GDM1 (cell line): ENCODE measurements around the gene RGS3.
"Not testable (repeated sequence)": the region's sequence is repeated elsewhere in the genome, so short reads cannot be mapped to it uniquely, and the experiment has no call there.

Experiments used
- DNase-seq: peaks from one replicate; lab custom pipeline; 2025; lab: John Stamatoyannopoulos, UW

RGS3 gene

DNA sequence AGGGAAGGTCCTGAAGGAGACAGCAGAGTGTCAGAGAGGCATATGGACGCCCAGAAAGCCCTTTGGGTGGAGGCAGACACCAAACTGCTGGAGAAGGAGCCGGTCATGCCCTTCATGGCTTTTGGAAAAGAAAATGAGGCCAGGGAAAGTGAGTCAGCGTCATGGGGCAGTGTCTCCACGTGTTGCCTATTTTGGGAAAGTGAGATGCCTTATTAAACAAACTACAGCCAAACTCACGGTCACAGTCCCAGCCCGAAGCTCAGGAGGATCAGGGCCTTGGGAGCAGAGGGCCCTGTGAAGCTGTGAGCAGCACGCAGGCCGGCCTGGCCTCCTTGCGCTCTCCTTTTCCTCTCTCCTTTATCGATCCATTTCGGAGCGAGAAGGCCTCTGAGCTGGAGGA is 25.0 kb downstream of the RGS3 start:
- DNase-seq: no peak

DNA sequence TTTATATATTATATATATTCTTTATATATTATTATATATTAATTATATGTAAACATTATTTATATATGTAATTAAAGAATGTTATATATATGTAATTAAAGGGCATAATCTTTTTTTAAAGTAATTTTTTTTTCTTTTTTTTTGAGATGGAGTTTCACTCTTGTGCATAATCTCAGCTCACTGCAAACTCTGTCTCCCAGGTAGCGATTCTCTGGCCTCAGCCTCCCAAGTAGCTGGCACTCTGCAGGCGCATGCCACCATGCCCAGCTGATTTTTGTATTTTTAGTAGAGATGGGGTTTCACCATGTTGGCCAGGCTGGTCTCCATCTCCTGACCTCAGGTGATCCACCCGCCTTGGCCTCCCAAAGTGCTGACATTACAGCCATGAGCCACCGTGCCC is 27.6 kb downstream of the RGS3 start:
- not testable (repeated sequence) for DNase-seq

DNA sequence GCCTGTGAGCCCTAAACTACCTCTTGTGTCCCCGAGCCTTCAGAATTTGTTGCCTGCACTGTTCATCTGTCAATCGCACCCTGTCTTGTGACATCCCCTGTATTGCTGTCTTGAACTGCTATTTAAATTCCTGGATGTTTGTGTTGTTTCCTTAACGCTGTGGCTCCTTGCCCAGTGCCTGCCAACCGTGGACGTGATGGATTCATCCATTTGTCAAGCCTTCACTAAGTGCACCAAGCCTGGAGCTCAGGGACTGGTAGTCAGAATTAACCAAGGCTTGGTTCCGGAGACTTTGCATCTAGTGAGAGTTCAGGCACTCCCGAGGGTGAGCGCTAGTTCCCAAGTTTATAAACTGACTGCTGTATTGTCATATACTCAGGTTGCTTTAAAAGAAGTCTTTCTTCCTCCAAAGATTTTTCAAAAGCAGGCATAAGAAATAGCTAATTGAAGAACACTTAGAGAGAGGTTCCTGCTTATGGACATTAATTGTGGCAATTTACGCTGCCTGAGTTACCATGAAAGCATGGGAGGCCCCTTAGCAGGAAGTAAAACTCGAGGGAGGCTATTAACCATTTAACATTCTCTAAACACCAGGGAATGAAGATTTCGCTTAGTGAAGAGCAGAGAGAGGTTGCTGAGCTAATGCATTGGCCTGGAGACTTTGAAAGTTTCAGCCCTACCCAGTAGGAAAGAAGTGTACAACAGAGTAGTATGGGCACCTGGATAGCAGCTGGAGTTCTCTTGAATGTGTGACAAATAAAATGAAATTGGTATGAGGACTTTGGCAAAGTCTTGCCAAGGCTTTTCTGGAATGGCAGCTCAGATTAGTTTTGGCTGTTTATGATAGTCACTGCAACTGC is 29.0 kb downstream of the RGS3 start:
- no peak for DNase-seq

DNA sequence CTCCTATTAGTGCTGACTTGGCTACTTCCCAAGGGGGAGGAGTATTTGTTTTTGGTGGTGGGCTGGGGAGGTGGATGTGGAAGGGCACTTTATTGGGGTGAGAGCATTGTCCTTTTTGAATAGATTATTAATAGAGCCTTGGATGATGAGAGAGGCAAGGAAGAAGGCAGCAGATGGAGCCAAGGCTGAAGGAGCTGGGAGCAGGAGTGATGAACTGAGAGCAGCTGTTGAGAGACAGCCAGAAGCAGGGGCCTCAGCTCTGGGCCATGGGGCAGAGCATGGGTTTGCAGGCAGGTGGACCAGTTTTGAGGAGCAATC is 29.6 kb downstream of the RGS3 start:
- no peak for DNase-seq

DNA sequence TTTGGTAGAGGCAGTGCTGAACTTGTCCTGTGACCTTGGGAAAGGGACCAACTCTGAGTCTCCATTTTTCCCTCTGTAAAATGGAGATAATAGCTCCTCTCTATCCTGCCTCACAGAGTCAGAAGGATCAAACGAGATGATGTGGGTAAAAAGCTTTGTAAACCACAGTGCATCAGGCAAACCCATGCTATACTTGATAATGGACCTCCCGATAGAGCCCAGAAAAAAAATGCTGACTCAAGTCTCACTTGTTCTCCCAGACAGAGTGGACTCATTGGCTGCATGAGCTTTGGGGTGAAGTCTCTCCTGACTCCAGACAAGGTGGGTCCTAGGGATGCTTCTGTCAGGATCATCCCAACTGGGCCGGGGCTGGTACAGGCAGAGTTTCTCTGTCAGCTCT is 32.0 kb downstream of the RGS3 start:
- DNase-seq: no peak

DNA sequence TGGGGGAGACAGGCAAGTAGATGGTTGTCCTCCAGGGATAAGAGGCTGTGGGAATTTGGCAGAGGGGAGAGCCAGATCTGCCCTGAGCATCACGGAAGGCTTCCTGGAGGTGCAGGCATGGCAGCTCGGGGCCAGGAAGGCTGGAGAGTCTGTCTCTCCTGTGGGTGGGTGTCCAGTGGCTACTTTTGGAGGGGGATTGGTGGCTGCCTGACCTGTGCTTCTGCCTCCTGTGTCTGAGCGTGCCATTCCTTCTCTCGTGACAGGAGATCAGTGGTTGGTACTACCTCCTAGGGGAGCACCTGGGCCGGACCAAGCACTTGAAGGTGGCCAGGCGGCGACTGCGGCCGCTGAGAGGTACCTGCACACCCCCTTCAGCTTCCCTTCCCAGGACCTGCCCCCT is 33.5 kb downstream of the RGS3 start:
- no peak for DNase-seq

DNA sequence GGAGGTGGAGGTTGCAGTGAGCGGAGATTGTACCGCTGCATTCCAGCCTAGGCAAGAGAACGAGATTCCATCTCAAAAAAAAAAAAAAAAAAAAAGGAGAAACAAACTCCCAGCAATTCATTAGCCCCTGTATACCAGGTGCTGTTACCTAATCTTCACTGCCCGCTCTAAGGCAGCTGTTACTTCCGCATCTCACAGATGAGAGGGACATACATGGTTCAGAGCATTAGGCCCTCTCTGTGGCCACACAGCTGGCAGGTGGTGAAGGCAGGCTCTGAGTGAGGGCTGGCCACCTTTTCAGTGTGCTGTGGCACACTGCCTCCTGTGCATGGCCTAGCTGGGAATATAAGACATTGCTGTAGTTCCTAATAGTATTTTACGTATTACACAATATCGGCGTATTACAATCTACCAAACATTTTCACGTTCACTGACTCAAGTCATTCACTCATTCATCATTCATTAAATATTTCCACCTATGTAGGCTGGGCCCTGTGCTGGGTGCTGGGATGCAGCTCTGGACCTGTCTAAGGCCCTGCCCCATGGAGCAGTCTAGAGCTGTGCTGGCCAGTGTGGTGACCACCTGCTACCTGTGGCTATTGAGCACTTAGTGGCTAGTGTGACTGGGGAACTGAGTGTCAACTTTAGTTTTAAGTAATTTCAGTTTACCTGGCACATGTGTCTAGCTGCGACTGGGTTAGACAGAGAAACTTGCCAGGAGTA is 35.8 kb downstream of the RGS3 start:
- no peak for DNase-seq

DNA sequence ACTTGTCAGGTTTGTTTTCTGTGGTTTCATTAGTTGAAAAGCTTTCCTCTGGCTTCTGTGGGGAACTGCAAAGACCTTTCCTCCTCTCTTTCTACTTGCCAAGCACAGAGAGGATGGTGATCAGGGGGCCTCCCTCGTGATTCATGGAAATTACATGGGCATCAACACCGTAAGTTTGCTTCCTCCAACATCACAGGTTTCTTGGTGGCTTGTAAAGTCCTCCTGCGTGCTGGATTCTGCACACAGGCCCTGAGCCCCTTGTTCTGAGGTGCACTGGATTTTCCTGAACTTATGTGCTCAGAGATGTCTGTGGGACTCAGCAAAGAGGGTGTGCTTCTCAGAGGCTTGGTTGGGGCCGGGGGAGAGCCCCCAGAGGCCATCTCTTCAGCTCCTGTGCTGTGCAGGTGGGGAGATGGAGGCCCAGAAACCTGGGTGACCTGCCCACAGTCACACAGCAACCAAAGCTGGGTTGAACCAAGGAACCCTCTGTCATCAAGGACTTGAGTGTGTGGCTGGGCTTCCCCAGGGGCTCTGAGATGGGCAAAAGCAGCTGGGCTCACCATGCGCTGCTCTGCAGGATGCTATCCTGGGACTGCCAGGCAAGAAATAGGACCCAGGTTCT is 36.5 kb downstream of the RGS3 start:
- DNase-seq: no peak

DNA sequence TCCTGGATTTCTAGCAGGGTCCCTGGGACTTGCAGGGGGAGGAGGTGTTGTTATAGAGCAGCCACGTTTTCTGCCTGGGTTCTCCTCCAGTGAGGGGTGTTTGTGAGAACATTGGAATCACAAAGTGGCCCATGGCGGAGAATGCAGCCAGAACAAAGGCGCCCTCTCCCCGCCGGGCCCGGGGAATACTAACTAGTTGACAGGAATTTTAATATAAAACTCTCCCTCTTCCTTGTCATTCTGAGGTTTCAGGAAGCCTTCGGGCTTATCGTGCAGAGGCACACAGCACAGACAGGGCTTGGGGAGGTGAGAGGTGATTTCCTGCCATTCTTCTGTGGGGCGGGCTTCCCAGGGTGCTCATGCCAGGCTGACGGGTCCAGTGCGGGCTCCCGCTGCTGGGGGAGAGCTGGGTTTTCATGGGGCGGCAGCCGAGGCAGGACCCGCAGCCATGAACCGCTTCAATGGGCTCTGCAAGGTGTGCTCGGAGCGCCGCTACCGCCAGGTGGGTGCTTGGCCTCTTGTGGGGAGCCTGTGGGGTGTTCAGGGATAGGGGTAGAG is 37.7 kb downstream of the RGS3 start:
- no peak for DNase-seq

DNA sequence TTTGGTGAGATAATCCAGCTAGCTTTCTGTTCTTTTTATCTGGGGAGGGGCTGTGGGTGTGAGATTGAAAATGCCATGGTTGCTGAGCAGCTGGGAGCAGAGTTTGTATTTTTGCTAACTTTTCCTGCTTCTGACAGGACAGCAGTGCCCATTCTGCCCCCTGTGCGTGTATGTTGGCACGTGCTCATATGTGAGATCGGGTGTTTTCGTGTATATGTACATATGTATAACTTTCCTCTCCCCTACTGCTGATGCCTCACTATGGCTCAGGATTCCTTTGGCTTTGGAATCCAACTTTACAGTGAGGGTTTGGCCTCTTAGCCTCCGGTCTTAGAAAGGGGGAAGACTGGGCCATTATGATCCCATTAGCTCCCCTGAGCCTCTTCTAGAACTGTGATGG is 38.3 kb downstream of the RGS3 start:
- DNase-seq: no peak

DNA sequence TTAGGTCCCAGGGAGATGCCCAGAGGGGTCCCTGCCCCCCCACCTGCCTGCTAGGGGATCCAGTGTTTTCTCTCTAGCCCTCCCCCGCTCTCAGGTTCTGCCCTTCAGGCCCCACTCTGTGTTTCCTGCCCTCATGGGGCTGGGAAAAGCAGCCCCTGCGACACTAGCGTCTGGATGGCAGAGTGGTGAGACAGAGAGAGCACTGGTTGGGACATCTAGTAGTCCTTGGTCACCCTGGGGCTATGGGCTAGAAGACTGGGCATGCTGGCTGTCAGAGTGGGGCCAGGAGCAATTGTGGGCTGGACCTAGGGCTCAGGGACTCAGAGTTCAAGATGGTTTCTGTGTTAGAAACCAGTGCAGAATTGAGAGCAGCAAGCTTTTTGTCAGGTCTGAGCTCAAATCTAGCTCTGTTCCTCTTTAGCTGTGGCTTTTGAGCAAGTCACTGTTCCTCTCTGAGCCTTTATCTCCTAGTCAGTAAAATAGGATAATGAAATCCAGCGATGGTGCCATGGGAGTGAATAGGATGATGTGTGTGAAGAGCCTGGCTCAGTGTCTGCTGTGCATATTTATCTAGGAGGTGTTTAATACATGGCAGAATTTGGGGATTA is 39.0 kb downstream of the RGS3 start:
- no peak for DNase-seq

DNA sequence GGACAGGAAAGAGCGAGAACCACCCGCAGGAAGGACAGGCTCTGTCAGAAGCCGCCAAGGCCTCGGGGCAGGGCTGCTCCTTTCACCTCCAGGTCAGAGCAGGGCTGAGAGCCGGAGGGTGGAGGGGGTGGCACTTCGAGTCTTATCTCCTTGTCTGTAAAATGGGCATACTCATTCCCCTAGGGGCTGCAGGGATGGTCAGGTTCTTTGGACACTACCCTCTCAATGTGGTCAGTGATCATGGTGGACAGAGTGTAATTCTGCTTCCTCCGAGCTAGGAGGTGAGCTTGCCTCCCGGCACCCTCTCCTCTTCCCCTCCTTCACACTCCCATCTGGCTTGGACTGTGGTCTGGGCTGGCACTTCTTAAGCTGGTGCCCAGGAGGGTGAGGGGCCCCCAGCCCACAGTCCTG is 39.6 kb downstream of the RGS3 start:
- DNase-seq: no peak

DNA sequence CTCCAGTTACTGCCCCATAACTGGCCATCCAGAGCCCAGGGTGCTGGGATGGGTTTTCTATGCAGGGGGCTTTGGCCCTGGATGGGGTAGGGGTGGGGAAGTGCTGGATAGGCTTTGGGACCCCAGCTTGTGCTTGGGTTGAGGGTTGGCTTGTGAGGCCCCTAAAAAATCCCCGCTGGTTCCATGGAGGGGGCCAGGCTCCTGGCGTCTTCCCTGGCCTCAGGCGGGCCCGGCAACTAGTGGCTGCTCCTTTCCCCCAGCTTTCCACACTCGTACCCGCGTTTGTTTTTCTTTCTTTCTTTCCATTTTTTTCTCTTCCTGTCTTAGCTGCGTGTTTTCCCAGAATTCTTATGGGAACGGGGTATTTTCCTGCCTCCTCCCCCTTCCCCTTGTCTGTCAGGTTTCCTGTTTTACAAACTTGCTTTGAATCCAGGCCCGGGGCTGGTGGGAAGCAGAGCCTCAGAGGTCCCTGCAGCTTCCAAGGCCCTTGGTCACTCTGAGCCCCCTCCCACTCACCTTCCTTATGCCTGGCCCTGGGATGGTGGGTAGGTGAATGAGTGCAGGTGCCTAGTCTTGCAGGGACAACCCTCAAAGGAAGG is 40.2 kb downstream of the RGS3 start:
- no peak for DNase-seq

DNA sequence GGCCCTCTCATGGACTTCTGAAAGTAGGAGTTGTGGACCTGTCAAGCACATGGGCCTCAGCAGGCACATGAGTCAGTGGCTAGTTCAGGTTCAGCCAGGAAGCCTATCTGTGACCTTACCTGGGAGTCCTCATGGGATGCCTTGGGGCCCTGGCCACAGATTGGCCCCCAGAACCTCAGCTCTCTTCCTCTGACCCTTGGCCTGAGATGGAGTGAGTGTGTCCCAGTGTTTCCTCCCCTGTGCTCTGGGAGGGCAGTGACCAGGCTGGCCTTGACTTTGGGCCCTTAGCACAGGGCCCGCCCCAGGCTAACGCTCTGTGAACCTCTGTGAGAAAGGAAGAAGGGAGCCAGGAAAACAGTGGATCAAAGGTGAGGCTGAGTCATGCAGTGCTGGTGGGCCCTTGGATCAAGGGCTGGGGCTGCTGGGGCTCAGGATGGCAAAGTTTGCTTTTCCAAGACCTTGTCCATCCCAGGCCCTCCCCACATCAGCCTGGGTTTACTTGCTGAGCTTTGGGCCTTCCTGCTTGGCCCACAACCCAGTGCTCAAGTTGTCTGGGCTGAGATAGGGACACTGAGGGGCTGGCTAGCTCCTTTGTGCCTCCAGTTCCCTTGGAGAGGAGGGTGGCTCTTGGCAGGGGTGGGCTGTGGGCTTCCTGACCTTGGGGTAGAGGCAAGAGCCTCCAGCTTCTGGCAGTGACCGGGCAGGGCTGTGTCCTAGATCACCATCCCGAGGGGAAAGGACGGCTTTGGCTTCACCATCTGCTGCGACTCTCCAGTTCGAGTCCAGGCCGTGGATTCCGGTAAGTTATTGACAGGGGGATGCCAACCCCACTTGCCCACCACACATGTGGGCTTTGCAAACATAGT is 41.4 kb downstream of the RGS3 start:
- DNase-seq: no peak

DNA sequence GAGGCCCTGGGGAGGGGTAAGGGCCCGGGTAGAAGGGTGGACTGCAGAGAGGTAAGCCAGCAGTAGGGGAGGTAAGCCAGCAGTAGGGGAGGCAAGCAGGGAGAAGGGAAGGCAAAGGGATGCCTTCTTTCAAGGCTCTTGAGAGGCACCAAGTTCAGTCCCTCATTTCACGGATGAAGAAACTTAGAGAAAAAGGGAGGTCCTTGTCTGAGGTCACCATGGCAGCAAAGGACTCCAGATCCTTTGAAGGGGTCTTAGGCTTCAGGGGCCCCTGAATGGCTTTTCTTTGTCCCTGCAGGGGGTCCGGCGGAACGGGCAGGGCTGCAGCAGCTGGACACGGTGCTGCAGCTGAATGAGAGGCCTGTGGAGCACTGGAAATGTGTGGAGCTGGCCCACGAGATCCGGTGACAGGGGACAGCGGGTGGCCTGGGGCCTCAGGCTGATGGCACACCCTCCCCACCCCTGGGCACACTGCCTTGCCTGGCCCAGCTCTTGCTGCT is 42.6 kb downstream of the RGS3 start:
- no peak for DNase-seq

DNA sequence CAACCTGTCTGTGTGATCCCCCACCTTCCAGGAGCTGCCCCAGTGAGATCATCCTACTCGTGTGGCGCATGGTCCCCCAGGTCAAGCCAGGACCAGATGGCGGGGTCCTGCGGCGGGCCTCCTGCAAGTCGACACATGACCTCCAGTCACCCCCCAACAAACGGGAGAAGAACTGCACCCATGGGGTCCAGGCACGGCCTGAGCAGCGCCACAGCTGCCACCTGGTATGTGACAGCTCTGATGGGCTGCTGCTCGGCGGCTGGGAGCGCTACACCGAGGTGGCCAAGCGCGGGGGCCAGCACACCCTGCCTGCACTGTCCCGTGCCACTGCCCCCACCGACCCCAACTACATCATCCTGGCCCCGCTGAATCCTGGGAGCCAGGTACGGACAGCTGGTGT is 43.7 kb downstream of the RGS3 start:
- no peak for DNase-seq

DNA sequence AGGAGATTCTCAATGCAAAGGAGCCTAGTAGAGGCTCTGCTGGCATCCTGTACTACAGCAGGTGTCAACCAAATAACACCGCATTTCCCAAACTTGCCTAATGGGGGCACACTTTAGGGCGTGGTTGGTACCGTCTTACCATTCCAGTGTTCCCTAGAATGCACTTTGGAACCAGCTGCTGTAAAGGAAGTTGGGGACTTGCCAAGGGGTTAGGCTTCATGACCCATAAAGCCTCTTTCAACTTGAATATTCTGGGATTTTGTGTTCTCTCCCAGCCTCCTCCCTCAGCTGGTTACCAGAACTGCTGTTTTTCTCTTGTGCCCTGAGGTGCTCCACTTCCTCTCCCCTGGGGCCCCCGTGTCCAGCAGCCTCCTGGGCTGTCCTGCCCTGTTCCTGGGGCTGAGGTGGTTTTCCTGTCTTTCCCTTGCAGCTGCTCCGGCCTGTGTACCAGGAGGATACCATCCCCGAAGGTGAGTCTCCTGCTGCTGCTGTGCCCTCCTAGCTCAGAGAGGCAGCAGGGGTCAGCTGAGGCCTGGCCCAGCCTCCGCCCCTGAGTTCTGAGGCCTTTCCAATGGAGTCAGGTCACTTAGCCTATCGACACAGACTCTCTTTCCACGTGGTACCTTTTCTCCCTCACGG is 44.7 kb downstream of the RGS3 start:
- DNase-seq: no peak

DNA sequence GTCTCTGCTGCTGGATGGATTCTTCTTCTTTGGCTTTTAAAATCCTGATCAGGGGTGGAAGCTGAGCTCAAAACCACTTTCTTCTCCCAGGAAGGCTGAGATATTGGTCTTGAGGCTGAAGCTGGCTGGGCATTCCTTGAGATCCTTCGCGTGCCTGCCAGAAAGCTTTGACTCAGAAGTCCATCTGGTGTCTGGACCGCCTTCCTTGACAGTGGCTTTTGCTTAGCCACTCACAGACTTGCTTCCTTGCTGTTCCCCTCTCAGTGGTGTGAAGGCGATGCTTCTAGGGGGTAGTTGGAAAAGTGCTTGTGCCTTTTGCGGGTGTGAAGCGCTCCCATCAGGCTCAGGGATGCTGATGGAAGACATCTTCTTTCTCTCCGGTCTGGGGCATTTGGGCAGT is 45.9 kb downstream of the RGS3 start:
- no peak for DNase-seq

DNA sequence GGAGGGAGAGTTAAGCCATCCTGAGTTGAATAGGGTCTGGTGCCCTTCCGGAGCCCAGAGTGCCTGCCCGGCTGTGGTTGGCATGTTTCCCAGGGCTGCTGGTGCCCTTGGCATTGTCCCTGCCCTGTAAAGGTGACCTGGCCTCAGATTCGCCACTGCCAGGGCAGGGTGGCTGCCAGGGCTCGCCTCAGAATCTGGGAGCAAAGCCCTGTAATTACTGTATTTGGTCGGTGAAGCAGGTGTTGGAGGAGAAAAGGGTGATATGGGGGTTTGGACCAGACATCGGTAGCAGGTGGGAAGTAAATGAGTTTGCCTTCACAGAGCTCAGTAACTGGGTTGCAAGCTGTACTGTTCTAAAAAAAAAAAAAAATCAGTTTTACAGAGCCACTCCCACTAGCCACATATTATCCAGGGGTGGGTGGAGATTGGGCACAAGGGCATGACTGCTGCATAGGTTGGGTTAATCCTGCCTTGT is 47.6 kb downstream of the RGS3 start:
- DNase-seq: no peak
